ENCODE measurements around the gene ANKRD53.

The ANKRD53 gene

GRCh38 chr2:70942396-70943204 lies 35.8 kb upstream of the ANKRD53 start:
- DNase-seq (ENCODE audit: insufficient read length, low spot score) (no peak), FAIRE-seq (no peak)

GRCh38 chr2:70943205-70943871 lies 35.1 kb upstream of the ANKRD53 start:
- FAIRE-seq (no peak), DNase-seq (ENCODE audit: insufficient read length, low spot score) (no peak)

GRCh38 chr2:70944111-70944690 lies 34.2 kb upstream of the ANKRD53 start:
- FAIRE-seq: no peak
- DNase-seq (ENCODE audit: insufficient read length, low spot score): no peak

GRCh38 chr2:70946832-70947442 lies 31.5 kb upstream of the ANKRD53 start:
- peak; percentile 36 for FAIRE-seq
- DNase-seq (ENCODE audit: insufficient read length, low spot score): peak; percentile 53

GRCh38 chr2:70947556-70948184 lies 30.8 kb upstream of the ANKRD53 start:
- FAIRE-seq (peak; percentile 71), DNase-seq (ENCODE audit: insufficient read length, low spot score) (peak; percentile 42)

- peak; percentile 87 for DNase-seq (ENCODE audit: insufficient read length, low spot score)
- peak; percentile 46 for FAIRE-seq
Measured at GRCh38 chr2:70948337-70949003, 30.0 kb upstream of the ANKRD53 start.

GRCh38 chr2:70949086-70949485 lies 29.3 kb upstream of the ANKRD53 start:
- FAIRE-seq (no peak), DNase-seq (ENCODE audit: insufficient read length, low spot score) (no peak)

GRCh38 chr2:70954886-70955285 lies 23.5 kb upstream of the ANKRD53 start:
- FAIRE-seq (no peak), DNase-seq (ENCODE audit: insufficient read length, low spot score) (no peak)

GRCh38 chr2:70956141-70956540 lies 22.3 kb upstream of the ANKRD53 start:
- DNase-seq (ENCODE audit: insufficient read length, low spot score) (no peak), FAIRE-seq (no peak)

- no peak for FAIRE-seq
- no peak for DNase-seq (ENCODE audit: insufficient read length, low spot score)
Measured at GRCh38 chr2:70957798-70958197, 20.6 kb upstream of the ANKRD53 start.

GRCh38 chr2:70958759-70959158 lies 19.7 kb upstream of the ANKRD53 start:
- no peak for DNase-seq (ENCODE audit: insufficient read length, low spot score)
- FAIRE-seq: no peak

GRCh38 chr2:70959271-70959761 lies 19.1 kb upstream of the ANKRD53 start:
- no peak for DNase-seq (ENCODE audit: insufficient read length, low spot score)
- no peak for FAIRE-seq

GRCh38 chr2:70959851-70960832 lies 18.3 kb upstream of the ANKRD53 start:
- no peak for FAIRE-seq
- DNase-seq (ENCODE audit: insufficient read length, low spot score): no peak

- DNase-seq (ENCODE audit: insufficient read length, low spot score) (no peak), FAIRE-seq (peak; percentile 40)
Measured at GRCh38 chr2:70960833-70961647, 17.4 kb upstream of the ANKRD53 start.

GRCh38 chr2:70961648-70961994 lies 16.8 kb upstream of the ANKRD53 start:
- FAIRE-seq (no peak), DNase-seq (ENCODE audit: insufficient read length, low spot score) (no peak)

- FAIRE-seq (no peak), DNase-seq (ENCODE audit: insufficient read length, low spot score) (no peak)
Measured at GRCh38 chr2:70962211-70962884, 16.1 kb upstream of the ANKRD53 start.
